Measurements from ENCODE around the gene SLC19A2.

DNA sequence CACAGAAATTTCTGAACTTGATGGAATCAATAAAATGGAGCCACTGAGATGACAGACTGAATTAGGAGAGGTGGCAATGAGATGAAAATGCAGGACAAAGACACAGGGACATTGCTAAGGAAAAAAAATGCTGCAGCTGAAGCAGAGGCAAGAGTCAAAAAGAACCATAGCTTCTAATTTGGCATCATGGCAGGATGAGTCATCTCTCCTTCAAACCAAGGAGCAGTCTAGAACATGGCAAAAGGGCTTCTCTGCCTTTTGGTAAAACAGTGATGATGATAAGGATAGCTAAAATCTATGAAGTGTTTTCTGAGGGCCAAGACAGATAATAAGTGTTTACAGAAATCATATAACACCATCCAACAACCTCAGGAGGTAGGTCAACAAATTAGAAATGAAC is 16.8 kb downstream of the SLC19A2 start:
- TF ChIP-seq MEF2A (IDR thresholded peaks at IDR 0.05; ENCODE audit: borderline replicate concordance, low read depth) (no peak), RXRA (IDR thresholded peaks at IDR 0.05; ENCODE audit: borderline replicate concordance, low read depth) (no peak)
- TF ChIP-seq, protein P1, sequence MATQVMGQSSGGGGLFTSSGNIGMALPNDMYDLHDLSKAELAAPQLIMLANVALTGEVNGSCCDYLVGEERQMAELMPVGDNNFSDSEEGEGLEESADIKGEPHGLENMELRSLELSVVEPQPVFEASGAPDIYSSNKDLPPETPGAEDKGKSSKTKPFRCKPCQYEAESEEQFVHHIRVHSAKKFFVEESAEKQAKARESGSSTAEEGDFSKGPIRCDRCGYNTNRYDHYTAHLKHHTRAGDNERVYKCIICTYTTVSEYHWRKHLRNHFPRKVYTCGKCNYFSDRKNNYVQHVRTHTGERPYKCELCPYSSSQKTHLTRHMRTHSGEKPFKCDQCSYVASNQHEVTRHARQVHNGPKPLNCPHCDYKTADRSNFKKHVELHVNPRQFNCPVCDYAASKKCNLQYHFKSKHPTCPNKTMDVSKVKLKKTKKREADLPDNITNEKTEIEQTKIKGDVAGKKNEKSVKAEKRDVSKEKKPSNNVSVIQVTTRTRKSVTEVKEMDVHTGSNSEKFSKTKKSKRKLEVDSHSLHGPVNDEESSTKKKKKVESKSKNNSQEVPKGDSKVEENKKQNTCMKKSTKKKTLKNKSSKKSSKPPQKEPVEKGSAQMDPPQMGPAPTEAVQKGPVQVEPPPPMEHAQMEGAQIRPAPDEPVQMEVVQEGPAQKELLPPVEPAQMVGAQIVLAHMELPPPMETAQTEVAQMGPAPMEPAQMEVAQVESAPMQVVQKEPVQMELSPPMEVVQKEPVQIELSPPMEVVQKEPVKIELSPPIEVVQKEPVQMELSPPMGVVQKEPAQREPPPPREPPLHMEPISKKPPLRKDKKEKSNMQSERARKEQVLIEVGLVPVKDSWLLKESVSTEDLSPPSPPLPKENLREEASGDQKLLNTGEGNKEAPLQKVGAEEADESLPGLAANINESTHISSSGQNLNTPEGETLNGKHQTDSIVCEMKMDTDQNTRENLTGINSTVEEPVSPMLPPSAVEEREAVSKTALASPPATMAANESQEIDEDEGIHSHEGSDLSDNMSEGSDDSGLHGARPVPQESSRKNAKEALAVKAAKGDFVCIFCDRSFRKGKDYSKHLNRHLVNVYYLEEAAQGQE (IDR thresholded peaks at IDR 0.05; ENCODE audit: low read depth, low read length): no peak
- TF ChIP-seq, protein P2, sequence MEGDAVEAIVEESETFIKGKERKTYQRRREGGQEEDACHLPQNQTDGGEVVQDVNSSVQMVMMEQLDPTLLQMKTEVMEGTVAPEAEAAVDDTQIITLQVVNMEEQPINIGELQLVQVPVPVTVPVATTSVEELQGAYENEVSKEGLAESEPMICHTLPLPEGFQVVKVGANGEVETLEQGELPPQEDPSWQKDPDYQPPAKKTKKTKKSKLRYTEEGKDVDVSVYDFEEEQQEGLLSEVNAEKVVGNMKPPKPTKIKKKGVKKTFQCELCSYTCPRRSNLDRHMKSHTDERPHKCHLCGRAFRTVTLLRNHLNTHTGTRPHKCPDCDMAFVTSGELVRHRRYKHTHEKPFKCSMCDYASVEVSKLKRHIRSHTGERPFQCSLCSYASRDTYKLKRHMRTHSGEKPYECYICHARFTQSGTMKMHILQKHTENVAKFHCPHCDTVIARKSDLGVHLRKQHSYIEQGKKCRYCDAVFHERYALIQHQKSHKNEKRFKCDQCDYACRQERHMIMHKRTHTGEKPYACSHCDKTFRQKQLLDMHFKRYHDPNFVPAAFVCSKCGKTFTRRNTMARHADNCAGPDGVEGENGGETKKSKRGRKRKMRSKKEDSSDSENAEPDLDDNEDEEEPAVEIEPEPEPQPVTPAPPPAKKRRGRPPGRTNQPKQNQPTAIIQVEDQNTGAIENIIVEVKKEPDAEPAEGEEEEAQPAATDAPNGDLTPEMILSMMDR (IDR thresholded peaks at IDR 0.05): no peak

Measured in SK-N-SH (cell line).